HG03575 (cell line): ENCODE results near the gene MED27.

ENCODE experiments used
- ATAC-seq: cut with Tn5 transposase; IDR thresholded peaks from one replicate; pipeline ENCODE4 v1.9.1; 2021; ENCODE audit not compliant: unreplicated experiment, insufficient number of reproducible peaks, low FRiP score; ENCODE audit errors: extremely low read depth

MED27 gene

GRCh38 chr9:131915181-131915580 lies 164.5 kb downstream of the MED27 start:
- ATAC-seq, result no peak

- no peak for ATAC-seq
Observed at GRCh38 chr9:131912671-131913070, 167.0 kb downstream of the MED27 start.

GRCh38 chr9:131912069-131912468 lies 167.6 kb downstream of the MED27 start:
- ATAC-seq, result no peak

- ATAC-seq, result no peak
Observed at GRCh38 chr9:131910572-131910971, 169.1 kb downstream of the MED27 start.

GRCh38 chr9:131905144-131905543 lies 174.5 kb downstream of the MED27 start:
- no peak for ATAC-seq

GRCh38 chr9:131899296-131900228 lies 180.1 kb downstream of the MED27 start:
- no peak for ATAC-seq

- no peak for ATAC-seq
Observed at GRCh38 chr9:131892902-131893500, 186.7 kb downstream of the MED27 start.

GRCh38 chr9:131892162-131892707 lies 187.4 kb downstream of the MED27 start:
- ATAC-seq, result no peak

GRCh38 chr9:131891598-131891997 lies 188.1 kb downstream of the MED27 start:
- no peak for ATAC-seq

- no peak for ATAC-seq
Observed at GRCh38 chr9:131889437-131890251, 190.0 kb downstream of the MED27 start.

GRCh38 chr9:131888923-131889322 lies 190.7 kb downstream of the MED27 start:
- no peak for ATAC-seq

GRCh38 chr9:131887680-131888079 lies 192.0 kb downstream of the MED27 start:
- no peak for ATAC-seq

GRCh38 chr9:131886826-131887225 lies 192.8 kb downstream of the MED27 start:
- no peak for ATAC-seq

- no peak for ATAC-seq
Observed at GRCh38 chr9:131885144-131885609, 194.5 kb downstream of the MED27 start.

- no peak for ATAC-seq
Observed at GRCh38 chr9:131884222-131884621, 195.4 kb downstream of the MED27 start.

- no peak for ATAC-seq
Observed at GRCh38 chr9:131880833-131881583, 198.7 kb downstream of the MED27 start.

GRCh38 chr9:131879911-131880290 lies 199.8 kb downstream of the MED27 start:
- no peak for ATAC-seq

GRCh38 chr9:131879181-131879910 lies 200.3 kb downstream of the MED27 start:
- ATAC-seq, result no peak
